GDM1 (cell line): ENCODE data around the gene TBX2.

Experiments
- DNase-seq: peaks from one replicate; lab custom pipeline; 2025; lab: John Stamatoyannopoulos, UW

The TBX2 gene

GRCh38 chr17:61402073-61402541 lies 2.5 kb downstream of the TBX2 start:
- no peak for DNase-seq

- DNase-seq: peak; percentile 10
Measured at GRCh38 chr17:61402978-61403800, 3.5 kb downstream of the TBX2 start.

- DNase-seq: no peak
Measured at GRCh38 chr17:61403801-61404662, 4.4 kb downstream of the TBX2 start.

- DNase-seq: no peak
Measured at GRCh38 chr17:61404663-61404912, 4.9 kb downstream of the TBX2 start.

- no peak for DNase-seq
Measured at GRCh38 chr17:61404913-61405685, 5.5 kb downstream of the TBX2 start.

- no peak for DNase-seq
Measured at GRCh38 chr17:61405686-61406536, 6.3 kb downstream of the TBX2 start.

- no peak for DNase-seq
Measured at GRCh38 chr17:61406537-61406845, 6.8 kb downstream of the TBX2 start.

- DNase-seq: no peak
Measured at GRCh38 chr17:61406971-61407911, 7.6 kb downstream of the TBX2 start.

- DNase-seq: no peak
Measured at GRCh38 chr17:61408151-61409041, 8.8 kb downstream of the TBX2 start.

GRCh38 chr17:61409301-61410112 lies 9.9 kb downstream of the TBX2 start:
- peak; percentile 46 for DNase-seq

- DNase-seq: no peak
Measured at GRCh38 chr17:61410141-61411010, 10.7 kb downstream of the TBX2 start.

- DNase-seq: no peak
Measured at GRCh38 chr17:61411011-61411260, 11.3 kb downstream of the TBX2 start.

- DNase-seq: no peak
Measured at GRCh38 chr17:61411261-61412142, 11.9 kb downstream of the TBX2 start.

GRCh38 chr17:61412143-61412859 lies 12.7 kb downstream of the TBX2 start:
- DNase-seq: peak; percentile 75

GRCh38 chr17:61412860-61413660 lies 13.4 kb downstream of the TBX2 start:
- no peak for DNase-seq
